GM18526 (cell line): ENCODE results near the gene CDK2AP2.

ENCODE experiments used
- POLR2A ChIP-seq: IDR thresholded peaks from 3 replicates; pipeline ENCODE4 v1.6.1; 2011; ENCODE audit not compliant: insufficient read length; ENCODE audit errors: extremely low read depth

The CDK2AP2 gene

DNA sequence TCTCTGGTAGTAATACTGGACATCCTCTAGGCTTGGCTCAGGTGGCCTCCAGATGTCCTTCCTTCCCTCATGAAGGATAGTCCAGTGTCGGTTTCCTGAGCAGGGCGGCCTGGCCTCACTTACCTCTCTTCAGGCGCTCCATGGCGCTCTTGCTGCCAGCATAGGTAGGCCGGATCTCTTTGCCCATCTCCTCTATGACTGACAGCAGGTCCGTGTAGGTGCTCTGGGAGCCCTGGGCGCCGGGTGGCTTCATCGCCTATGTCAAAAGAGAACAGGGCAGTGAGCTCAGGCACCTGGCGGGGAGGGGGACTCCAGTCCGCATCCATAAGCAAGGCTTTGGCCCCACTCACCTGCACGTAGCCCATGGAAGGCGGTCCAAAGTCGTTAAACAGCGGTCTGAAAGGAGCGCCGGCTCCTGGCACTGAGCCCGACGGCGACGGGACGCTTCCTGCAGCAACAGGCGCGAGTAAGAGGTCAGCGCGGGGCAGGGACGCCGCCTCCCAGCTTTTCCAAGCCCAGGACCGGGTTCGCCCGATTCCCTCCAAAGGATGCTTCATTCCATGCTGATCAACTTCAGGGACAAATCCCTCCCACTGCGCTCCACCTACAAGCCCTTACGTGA is 609 bp downstream of the CDK2AP2 start:
- no peak for TF ChIP-seq POLR2A

DNA sequence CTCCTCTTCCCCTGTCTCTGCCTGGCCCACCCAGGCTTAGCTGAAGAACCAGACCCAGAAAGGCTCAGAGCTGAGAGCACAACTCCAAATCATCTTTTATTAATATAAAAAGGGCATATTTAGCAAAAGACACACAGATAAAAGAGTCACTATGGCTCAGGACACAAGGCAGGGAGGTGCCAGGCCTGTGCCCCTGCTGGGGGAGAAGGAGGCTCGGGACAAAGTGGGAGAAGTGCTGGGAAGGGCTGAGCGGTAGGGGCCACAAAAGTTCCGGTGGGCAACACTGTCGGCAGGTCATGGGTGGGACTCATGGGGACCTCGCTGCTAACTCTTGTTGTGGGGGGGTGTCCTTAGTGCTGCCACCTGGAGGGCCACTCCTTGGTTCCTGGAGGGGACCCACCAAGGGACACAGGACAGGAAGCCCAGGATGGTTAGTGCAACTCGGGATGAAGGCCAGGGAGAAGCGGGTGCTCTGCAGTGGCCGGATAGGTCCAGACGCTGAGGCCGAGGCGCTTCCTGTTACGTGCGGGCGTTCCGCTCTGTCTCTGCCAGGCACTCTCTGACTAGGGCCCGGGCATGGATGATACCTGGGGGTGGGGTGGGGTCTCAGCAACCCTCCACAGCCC is 1.4 kb downstream of the CDK2AP2 start:
- TF ChIP-seq POLR2A = no peak

DNA sequence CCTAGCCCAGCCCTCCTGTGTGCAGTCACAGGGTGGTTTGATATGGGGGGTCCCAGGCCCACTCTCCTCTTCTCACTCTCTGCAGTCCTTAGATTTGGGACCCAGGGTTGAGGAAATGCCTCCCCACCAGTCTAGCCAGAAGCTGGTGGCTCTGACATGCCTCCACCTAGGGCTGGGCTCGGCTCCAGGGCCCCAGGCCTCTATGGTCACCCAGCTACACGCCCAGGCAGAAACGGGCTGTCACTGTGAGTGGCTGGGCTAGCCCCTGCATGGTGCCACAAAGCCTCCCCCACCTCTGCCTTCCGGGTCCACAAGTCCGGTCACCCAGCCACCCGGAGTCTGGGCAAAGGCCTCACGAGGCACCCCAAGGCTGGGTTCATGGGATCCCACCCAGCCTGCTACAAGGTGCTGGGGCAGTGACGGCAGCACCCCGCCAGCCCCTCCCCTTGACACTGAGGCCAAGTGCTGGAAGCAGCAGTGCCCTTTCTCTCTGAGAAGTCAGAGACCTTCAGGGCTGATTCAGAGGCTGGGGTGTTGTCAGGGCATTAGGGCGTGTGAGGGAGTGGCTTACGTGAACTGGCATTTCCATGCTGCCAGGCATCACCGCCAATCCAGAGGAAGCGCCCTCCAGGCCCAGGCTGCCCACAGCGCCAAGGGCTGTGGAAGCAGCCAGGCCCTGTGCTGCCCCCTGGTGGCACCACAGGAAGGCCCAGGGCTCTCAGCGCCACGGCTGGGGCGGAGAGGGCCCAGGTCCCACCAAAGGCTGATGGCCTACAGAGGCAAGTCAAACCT is 2.2 kb downstream of the CDK2AP2 start:
- no peak for TF ChIP-seq POLR2A

DNA sequence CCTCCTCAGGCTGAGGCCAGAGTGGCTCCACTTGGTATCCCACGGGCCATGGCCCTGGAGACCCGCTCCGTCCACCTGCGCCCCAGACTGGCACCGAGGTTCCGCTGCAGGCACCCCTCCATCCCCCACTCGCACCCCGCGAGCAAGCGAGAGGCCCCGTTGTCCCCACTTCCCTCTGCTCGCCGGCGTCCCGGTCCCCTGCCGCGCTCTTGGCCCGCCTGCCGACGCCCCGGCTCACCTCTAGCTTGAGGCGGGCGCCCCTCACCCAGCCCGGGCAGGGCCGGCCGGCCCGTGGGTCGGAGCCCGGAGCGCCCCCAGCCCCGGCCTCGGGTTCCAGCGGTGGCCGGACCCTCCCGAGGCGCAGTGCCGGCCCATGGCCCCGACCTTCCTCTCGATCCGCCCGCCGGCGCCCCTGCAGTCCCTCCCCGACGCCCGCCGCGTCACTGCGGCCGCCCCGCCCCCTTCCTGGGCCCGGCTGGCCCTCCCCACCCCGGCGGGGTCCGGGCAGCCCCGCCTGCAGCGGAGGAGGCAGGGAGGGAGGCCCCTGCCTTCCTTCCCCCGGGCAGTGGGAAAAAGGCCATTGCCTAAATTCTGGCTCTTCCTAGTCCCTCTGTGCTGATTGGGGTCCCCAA is 2.9 kb downstream of the CDK2AP2 start, which contains the start of gene PITPNM1:
PITPNM1 (minus strand) TSS at position 414 of the 632 bp plus-strand sequence. CDS start 1,183 bp downstream, outside the sequence.
- peak; percentile 21 for TF ChIP-seq POLR2A

DNA sequence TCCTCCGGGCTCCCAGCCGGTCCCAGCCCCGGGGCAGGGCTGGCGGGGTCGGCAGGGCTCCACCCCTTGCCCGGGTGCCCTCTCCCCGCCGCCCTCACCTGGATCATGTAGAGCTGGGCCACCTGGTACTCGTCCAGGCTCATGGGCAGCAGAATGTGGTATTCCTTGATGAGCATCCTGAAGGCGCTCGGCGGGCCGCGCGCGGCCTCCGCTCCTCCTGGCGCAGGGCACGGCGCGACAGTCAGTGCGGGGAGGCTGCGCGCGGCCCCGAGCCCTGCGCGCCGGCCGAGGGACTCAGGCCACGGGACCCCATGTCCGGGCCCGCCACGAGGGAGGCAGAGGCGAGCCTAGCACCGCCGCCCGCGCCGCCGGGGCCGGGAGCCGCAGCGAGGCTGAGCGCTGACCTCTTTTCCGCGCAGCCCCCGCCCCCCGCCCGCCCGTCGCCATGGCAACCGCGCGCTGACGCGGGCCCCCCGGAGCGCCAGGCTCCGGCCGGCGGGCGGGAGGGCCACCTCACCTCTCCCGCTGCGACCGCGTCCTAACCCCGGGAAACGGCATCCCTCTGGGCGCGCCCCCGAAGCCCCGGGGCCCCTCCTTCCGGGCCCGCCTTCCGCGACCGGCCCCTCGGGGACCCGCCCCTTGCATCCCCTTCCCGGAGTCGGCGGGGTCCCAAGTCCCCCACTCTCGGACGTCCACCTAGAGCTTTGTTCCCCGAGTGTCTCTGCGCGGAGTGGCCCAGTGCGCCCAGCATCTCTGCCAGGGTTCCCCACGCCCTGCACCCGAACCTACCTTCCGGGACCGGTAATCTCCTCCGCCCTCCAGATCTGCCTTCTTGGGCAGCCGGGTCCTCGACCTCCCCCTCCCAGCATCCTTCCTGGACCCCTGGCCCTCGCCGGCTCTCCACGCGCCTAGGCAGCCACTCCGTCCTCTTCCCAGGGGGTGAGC is 3.7 kb downstream of the CDK2AP2 start:
- no peak for TF ChIP-seq POLR2A

DNA sequence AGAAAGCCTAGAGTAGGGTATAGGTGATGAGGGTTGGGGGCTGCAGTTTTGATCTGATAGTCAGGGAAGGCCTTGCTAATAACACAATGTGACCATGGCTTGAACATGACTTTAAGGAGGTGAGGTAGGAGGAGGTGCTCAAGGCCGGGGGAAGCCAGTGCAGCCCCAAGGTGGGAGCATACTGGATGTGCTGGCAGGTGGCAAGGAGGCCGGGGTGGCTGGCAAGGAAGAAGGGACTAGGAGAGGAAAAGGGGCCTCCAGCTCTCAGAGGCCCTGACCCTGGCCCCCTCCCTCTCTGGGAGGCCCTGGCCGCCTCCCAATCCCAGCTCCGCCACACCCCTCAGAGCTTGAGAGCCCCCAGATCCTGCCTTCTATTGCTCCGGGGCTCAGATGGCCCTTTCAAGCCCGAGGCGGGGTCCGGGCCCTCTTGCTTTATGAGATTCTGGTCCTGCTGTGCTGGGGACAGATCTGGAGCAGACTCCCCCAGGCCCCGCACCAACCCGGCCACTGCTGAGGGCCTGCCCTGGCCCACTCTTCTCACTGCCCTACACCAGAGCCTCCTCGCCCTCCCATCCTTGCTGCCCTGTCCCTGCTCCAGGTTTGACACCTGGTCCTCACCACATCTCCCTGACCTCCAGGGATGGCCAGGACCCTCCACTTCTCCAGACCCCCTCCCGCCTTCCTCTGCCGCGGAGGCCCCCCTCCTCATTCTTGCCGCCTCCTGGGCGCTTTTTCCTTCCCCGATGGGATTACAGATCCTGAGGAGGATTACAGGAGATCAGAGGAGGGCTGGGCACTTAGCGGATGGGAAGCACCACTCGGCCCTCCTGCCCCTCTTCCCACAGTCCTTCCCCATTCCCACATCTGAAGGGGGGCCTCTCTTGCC is 4.6 kb downstream of the CDK2AP2 start:
- no peak for TF ChIP-seq POLR2A

DNA sequence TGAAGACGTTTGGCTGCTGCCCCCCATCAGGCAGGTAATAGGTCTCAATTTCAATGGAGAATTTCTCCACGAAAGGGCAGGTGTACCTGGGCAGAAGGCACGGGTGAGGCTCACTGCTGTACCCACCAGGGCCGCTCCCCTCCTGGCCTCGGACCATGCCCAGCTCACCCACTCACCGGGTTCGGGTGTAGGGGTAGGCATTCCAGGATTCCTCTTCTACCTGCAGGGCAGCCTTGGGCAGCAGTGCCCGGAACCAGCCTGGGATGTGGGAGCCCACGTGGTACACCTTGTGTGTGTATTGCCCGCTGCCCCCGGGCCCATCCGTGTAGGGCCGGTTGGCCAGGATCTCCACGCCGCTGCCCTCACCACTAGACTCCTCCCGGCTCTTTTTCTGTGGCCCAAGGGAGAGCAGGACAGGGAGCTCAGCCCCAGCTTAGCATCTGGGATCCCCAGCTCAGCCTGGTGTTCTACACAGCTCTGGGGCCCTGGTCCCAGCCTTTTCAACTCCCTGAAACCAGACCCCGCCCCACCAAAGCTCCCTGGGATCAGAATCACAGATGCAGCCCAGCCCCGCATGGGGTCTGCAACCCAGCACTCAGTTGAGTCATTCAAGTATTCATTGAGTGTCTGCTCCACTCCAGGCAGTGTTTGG is 5.5 kb downstream of the CDK2AP2 start:
- no peak for TF ChIP-seq POLR2A

DNA sequence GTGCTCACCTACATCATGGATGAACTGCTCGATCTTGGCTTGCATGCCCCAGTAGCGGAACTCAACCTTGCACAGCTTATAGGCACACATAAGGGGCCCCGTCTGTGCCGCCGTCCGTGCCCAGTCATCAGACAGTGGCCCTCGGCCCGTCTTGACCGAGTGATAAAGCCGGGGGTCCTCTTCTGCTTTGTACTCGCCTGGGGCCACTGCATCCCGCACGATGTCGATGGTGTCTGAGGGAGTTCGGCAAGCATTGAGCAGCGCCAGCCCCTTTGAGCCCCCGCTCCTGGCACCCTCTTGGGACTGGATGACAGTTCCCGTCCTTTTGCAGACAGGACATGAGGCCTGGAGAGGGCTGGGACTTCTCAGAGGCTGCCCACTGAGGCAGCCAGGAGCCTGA is 6.1 kb downstream of the CDK2AP2 start:
- TF ChIP-seq POLR2A = no peak

DNA sequence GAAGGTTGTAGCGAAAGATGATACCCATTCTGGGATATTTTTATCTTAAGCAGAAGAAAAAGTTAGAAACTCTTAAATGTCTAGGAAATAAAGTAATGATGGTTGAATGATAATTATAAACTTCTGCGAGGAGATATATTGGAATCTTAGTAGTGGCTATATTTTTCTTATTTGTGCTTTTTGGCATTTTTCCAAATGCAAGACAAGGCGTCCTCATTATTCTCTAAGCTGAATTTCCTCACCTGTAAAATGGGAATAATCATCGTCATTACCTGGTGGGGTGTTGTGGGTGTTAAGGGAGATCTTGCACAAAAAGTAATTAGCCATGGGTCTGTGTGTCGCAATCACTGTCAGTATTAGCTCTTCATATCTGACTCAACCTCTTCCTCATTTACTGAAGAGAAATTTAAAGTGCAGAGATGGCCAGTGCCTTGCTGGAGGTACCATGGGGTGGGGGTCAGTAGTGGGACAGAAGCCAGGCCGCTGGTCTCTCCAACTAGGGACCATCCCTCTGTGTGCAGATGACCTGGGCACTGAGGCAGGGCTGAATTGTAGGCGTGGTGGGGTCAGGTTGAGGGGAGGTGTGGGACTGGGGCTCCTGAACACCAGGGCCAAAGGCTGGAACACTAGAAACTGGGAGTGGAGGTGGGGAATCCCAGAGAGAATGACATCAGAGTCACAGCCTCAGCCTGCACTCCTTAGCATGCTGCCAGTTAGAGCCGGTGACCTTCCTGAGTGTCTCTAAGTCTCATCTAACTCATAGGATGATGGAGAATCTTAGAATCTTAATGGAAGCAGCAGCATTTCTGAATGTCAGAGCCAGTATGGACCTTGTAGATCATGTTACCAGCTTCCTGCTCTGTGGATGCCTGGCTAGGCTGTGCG is 6.9 kb downstream of the CDK2AP2 start:
- TF ChIP-seq POLR2A = no peak

DNA sequence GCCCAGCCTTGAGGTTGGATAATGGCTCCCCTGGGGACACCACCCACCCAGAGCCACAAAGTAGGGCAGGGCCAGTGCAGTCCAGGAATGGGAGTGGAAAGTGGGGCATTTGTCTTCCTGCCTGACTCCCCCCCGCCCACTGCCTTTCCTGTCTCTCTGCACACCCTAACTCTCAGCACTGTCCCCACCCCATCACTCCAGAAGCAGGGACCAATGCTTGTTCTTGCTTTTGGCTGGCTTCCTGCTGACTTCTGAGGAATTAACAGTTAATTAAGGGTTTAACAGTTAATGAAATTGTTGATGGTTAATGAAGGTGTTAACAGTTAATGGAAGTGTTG is 7.5 kb downstream of the CDK2AP2 start:
- TF ChIP-seq POLR2A = no peak

DNA sequence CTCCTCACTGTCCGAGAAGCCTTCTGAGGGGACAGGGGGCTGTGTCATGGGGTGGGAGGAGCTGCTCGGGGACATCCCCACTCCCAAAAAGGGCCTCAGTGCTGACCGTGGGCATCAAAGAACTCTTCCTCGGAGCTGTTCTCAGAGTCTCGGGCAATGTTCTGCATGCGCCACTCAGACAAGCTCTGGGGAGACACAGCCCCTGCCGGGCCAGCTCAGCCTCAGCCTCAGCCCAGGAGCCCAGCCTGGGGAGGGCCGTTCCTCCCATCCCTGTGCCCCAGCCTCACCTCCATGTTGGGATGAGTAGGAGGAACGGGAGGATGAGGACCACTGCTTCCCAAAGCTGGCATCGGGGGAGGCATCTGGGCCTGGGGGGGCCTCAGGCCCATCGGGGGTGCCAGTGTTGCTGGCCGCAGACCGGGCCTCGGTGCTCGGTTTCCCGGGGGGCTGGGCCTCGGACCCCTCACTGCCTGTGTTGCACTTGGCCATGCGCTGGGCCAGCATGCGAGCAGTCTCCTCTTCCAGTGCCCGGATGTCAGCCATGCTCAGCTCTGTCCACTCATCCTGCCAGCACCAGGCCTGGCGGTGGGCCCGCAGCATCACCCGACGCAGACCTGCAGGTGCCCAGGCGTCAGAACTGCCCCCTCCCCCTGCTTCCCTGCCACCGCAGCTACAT is 8.0 kb downstream of the CDK2AP2 start:
- TF ChIP-seq POLR2A = no peak

DNA sequence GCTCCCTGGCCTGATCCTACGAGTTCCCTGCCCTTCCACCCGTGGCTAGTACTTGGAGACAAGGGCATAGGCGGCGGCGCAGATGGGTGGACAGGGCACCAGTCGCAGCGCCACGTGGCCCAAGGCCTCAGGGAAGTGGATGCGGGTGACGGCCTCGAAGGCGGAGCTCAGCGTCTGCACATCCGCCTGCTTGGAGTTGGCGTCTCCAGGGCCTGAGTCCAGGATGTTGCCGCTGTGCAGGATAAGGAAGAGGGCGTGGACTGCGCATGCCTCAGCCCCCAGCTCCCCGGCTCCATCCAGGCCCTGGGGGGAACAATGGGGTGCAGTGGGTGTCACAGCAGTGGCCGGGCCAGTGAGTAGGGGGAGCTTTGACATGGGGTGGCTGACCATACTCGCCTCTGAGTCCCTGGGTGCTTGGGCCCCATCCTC is 9.4 kb downstream of the CDK2AP2 start:
- TF ChIP-seq POLR2A = no peak
